22Rv1 (cell line): ENCODE measurements around the gene ITPK1.

ENCODE experiments used
- H3K27ac ChIP-seq: fragments of 450-650 bp; 2 replicates; pipeline ENCODE4 v1.5.1; 2017
- CTCF ChIP-seq: fragments of 450-650 bp; IDR thresholded peaks from 2 replicates; pipeline ENCODE4 v1.5.1; 2017; ENCODE audit warnings: mild to moderate bottlenecking
- ZFX ChIP-seq: fragments of 450-650 bp; IDR thresholded peaks from 2 replicates; pipeline ENCODE4 v1.6.1; 2017; ENCODE audit warnings: antibody characterized with exemption, borderline replicate concordance

ITPK1 gene

GRCh38 chr14:92902191-92902590 lies 213.5 kb downstream of the ITPK1 start:
- TF ChIP-seq ZFX: no peak
- no peak overlapping the region for H3K27ac ChIP-seq

- TF ChIP-seq ZFX: no peak
- no peak overlapping the region for H3K27ac ChIP-seq
Observed at GRCh38 chr14:92900660-92901059, 215.1 kb downstream of the ITPK1 start.

GRCh38 chr14:92898566-92899131 lies 217.1 kb downstream of the ITPK1 start:
- H3K27ac ChIP-seq: no peak overlapping the region
- no peak for TF ChIP-seq ZFX
- no peak for TF ChIP-seq CTCF

GRCh38 chr14:92897922-92898565 lies 217.7 kb downstream of the ITPK1 start:
- no peak for TF ChIP-seq CTCF
- TF ChIP-seq ZFX: no peak

GRCh38 chr14:92895352-92895878 lies 220.3 kb downstream of the ITPK1 start:
- TF ChIP-seq CTCF (no peak), ZFX (no peak)
- H3K27ac ChIP-seq: no peak overlapping the region

More at GRCh38 chr14:92897922-92898565, 217.7 kb downstream of the ITPK1 start:
- H3K27ac ChIP-seq: no peak overlapping the region

GRCh38 chr14:92892589-92892988 lies 223.1 kb downstream of the ITPK1 start:
- TF ChIP-seq ZFX: no peak
- no peak for TF ChIP-seq CTCF
- no peak overlapping the region for H3K27ac ChIP-seq

- TF ChIP-seq ZFX (no peak), CTCF (no peak)
Observed at GRCh38 chr14:92890830-92891588, 224.7 kb downstream of the ITPK1 start.

GRCh38 chr14:92888896-92889295 lies 226.8 kb downstream of the ITPK1 start:
- H3K27ac ChIP-seq: no peak overlapping the region
- TF ChIP-seq ZFX: no peak
- TF ChIP-seq CTCF: no peak

More at GRCh38 chr14:92890830-92891588, 224.7 kb downstream of the ITPK1 start:
- H3K27ac ChIP-seq: no peak overlapping the region
